ENCODE results near the gene RAB14.
A peak's percentile ranks its signal among the peaks of the same experiment; 100 is the strongest.
"Not testable (repeated sequence)": the region's sequence is repeated elsewhere in the genome, so short reads cannot be mapped to it uniquely, and the experiment has no call there.

Gene RAB14

DNA sequence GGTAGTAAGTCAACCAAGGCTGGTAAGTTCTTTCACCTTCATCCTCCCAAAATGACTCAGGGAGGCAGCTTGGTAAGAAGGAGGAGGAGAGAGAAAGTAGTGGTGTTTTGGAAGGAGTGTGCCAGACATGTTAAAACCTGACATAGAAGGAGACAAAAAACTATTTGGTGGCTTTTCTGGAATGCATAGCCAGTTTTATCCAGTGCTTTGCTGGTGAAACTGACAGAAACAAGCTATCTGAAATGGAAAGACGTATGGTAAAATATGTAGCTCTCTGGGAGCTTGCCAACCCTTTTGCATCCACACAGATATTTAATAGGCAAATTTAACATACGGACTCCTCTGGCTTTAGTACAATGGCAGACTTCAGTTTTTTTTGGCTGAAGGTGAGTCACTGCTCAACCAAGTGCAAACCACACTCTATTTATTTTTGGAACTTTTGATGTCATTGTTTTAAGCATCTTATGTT lies 45.4 kb downstream of the RAB14 start:
- DNase-seq (ENCODE audit: low read depth): no peak

DNA sequence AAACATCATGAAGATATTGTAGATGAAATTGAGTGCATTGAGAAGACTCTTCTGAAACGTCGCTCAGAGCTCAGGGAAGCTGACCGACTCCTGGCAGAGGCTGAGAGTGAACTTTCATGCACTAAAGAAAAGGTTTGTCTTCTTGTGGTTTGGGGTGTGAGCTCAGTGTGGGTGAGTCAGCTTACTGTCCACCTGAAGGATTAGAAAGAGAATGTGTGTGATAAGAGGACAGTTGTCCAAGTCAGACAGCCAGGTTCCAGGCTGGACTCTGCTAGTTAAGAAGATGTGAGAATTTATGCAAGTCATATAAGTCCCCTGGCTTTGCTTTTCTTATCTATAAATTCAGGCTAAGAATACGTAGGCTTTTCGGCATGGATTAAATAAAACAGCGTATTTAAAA lies 46.9 kb downstream of the RAB14 start:
- no peak for DNase-seq (ENCODE audit: low read depth)

DNA sequence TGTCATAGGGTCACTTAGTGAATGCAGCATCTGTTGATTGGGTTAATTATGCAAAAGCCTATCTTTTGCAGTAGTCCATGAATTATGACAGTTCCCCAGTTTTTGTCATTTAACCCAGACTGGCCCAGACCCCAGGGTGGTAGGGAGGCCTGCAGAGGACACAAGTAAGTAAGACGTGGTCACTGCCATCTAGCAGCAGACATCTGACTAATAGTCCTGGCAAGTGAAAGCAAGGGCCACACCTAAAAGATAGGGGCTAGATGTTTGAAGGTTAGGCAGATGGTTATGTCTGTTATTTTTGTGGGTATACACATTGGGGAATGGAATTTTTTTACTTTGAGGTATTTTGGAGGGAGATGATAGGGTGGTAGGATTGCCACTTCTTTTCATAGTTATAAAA lies 48.0 kb downstream of the RAB14 start:
- no peak for DNase-seq (ENCODE audit: low read depth)

GRCh38 chr9:121150188-121150587 lies 51.5 kb downstream of the RAB14 start:
- no peak for DNase-seq (ENCODE audit: low read depth)

DNA sequence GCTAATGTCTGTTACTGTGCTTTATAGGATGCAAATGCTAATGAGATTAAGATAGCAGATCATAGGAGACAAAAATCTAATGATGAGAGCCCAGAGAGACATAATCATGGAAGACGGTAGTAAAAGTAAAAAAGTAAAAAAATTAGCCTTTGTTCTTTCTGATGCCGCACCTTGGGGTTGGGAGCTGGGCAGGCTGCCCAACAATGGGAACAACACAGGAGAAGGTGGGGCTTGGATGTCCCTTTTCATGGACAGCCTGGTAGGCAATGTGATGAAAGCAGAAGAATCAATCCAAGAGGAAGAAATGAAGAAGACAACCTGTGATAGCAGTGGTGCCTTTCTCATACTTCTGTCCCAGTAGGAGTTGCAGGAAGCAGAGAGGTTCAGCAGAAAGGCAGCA lies 57.2 kb downstream of the RAB14 start:
- DNase-seq (ENCODE audit: low read depth): no peak

DNA sequence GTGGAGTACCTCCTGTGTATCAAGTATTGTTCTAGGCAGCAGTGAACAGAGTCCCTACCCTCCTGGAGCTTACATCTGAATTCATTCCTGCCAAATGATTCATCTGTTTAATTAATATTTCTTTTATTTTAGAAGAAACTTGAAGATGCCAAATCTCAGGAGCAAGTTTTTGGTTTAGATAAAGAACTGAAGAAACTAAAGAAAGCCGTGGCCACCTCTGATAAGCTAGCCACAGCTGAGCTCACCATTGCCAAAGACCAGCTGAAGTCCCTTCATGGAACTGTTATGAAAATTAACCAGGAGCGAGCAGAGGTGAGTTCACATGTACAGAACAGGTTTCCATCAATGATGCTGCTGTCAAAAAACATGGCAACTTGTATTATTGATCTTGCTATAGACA lies 57.9 kb downstream of the RAB14 start:
- no peak for DNase-seq (ENCODE audit: low read depth)

DNA sequence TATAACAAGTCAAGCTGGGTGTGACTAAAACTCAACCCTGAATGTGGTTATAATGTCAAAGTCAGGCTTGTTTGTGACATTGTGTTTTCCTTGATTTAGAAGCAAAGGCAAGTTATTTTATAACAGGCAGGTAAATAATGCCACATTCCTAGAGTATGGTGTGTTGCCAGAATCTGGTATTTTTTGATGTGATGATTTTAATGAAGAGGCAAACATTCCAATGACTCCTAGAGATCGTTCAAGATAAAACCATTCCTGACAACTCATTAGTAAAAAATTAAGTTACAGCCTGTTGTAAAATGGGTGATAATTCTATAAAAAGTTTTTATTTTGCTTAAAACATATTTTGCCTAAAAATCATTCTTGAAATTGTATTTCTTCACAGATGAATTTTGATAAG lies 60.0 kb downstream of the RAB14 start:
- DNase-seq (ENCODE audit: low read depth): no peak

GRCh38 chr9:121141306-121141705 lies 60.4 kb downstream of the RAB14 start:
- no peak for DNase-seq (ENCODE audit: low read depth)

- DNase-seq (ENCODE audit: low read depth): no peak
Observed at GRCh38 chr9:121140162-121140561, 61.5 kb downstream of the RAB14 start.

DNA sequence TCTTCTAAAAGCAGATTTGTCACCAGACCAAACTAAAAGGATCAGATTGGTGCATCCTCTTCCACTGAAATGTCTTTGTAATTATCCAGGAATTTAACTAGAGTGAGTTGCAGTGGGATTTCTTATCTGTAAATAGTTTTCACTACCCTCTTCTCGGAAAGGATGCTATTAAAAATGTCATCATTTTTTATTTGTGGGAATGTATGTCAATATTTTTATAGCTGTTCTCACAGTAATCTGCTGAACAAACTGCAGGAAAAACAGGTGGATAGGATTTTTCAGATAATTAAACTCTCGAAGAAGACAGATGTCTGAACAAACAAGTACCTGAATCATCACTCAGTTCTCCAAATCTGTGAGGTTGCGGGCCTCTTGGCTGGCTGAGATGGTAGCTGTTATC lies 62.7 kb downstream of the RAB14 start:
- DNase-seq (ENCODE audit: low read depth): no peak

- no peak for DNase-seq (ENCODE audit: low read depth)
Observed at GRCh38 chr9:121138561-121138960, 63.1 kb downstream of the RAB14 start.

DNA sequence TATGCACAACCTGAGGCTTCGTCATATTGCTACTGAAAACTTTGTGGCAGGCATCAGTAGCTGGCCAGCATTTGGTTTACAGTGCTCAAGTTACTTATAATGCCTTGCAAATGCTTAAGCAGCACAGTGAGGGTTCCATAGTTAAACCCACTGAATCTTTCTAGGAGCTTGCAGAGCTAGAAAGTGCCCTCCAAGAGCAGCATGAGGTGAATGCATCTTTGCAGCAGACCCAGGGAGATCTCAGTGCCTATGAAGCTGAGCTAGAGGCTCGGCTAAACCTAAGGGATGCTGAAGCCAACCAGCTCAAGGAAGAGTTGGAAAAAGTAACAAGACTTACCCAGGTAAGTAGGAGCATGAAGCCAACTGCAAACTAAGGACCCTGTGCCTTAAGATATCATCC lies 66.0 kb downstream of the RAB14 start:
- no peak for DNase-seq (ENCODE audit: low read depth)

GRCh38 chr9:121133104-121133816 lies 68.4 kb downstream of the RAB14 start:
- peak; percentile 17 for DNase-seq (ENCODE audit: low read depth)

GRCh38 chr9:121129384-121129783 lies 72.3 kb downstream of the RAB14 start:
- not testable (repeated sequence) for DNase-seq (ENCODE audit: low read depth)
